ENCODE measurements around the gene NCKAP5.

DNA sequence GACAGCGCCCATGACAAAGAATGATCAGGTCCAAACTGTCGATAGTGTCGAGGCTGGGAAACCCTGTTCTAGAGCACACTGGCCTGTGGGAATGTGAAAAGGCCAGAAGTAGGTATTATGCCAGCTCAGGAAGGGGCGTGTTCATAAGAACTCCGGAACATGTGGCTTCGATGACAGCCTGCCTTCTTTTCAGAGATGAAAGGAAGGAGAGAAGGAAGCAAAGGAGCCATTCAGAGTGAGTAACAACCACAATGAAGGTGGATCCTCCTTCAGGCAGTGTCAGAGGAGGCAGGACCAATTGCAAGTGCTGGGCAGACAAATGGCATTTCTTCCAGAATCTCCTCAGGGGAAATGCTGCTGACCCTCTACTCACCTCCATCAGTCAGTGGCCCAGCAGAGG is 58.5 kb downstream of the NCKAP5 start:
- TF ChIP-seq, protein P1, sequence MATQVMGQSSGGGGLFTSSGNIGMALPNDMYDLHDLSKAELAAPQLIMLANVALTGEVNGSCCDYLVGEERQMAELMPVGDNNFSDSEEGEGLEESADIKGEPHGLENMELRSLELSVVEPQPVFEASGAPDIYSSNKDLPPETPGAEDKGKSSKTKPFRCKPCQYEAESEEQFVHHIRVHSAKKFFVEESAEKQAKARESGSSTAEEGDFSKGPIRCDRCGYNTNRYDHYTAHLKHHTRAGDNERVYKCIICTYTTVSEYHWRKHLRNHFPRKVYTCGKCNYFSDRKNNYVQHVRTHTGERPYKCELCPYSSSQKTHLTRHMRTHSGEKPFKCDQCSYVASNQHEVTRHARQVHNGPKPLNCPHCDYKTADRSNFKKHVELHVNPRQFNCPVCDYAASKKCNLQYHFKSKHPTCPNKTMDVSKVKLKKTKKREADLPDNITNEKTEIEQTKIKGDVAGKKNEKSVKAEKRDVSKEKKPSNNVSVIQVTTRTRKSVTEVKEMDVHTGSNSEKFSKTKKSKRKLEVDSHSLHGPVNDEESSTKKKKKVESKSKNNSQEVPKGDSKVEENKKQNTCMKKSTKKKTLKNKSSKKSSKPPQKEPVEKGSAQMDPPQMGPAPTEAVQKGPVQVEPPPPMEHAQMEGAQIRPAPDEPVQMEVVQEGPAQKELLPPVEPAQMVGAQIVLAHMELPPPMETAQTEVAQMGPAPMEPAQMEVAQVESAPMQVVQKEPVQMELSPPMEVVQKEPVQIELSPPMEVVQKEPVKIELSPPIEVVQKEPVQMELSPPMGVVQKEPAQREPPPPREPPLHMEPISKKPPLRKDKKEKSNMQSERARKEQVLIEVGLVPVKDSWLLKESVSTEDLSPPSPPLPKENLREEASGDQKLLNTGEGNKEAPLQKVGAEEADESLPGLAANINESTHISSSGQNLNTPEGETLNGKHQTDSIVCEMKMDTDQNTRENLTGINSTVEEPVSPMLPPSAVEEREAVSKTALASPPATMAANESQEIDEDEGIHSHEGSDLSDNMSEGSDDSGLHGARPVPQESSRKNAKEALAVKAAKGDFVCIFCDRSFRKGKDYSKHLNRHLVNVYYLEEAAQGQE (IDR thresholded peaks at IDR 0.05; ENCODE audit: insufficient read depth in 1 of 2, low read depth in 2 of 2, low read length in 2 of 2), result no peak
- TF ChIP-seq TAF1 (IDR thresholded peaks at IDR 0.05; ENCODE audit: borderline replicate concordance, insufficient read depth, low read length) (no peak), POLR2AphosphoS5 (IDR thresholded peaks at IDR 0.05; ENCODE audit: low read depth, low read length) (no peak)

All from PFSK-1 (cell line).